ENCODE data around the gene EFEMP1.

Gene EFEMP1

DNA sequence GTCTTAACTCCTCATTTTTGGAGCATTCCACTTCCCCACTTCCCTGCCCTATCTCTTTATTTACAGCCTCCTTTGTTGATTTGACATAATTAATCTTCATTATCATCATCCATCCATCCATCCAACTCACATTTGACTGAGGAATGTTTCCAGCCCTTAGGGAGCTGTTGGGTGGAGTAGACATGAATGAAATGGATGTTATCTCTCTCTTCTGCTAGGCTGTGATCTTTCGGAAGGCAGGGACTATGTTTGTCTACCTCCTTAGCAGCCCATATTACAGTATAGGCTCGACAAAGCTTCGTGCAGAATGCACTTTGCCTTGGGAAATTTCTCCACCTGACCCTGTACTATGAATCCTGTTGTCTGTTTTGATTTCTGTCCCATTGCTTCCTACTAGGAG, 7.7 kb upstream of the EFEMP1 start:
- no peak for DNase-seq

DNA sequence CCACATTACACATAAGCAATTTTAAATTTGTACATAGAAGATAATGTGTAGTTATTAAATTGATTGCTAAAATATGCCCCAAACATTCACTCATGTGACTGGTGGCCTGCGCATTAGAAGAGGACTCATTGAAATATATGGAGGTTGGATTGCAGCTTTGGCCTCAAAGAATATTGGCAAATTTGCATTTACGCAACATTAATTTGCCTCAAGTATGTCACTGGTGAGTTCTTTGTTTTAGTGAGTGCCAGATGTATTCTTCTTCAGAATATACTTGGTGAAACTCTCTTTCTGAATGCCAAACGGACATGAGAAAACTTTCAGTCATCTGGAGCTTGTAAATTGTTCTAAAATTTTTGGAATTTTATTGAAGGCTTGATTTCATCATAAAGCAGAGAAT, 5.9 kb upstream of the EFEMP1 start:
- no peak for DNase-seq

DNA sequence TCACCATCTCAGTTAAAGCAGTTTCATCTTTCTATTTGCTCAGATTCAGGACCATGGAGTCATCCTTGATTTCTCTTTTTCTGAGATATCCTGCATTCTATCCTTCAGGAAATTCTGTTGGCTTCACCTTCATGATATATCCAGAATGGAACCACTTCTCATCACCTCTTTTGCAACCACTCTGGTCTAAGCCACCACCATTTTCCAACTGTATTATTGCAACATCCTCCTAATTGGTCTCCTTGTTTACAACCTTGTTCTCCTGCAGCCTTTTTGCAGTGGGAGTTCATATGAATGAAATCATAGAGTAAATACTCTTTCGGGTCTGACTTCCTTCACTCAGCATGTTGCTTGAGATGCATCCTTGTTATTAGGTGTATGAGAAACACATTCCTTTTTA, 3.4 kb upstream of the EFEMP1 start:
- DNase-seq, result no peak

DNA sequence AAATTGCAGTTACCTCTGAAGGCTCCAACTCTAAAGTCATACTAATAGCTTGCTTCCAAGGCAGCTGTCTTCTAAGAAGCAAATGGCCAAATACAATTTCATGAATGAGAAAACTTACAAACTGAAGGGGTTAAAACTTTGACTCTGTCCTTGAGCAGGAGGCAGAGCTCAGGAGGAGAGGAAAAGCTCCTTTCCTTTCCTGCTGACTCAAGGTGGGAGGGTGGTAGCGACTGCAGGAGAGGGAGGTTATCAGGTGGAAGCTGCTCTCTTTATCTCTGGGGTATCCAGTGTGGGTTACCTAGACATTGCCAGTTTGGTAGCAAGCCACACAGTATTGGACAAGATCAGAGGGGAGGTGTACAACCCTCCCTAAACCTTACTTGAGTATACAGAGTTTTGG, 2.7 kb upstream of the EFEMP1 start:
- no peak for DNase-seq

DNA sequence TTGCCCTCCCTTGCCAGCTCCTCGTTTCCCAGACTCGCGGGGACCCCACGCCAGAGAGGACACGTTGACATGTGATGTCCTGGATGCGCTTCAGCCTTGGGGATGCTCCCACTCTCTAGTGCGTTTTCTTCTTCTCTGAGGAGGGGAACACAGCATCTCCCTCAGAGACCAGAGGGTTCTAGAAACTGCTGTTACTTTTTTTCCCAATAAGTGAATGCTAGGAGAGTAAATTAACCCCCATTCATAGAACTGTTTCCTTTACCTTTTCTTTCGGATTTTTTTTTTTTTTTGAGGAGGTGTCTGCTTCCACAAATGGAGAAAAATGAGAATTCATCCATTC, 370 bp upstream of the EFEMP1 start:
- no peak for DNase-seq

GRCh38 chr2:55922291-55922907, 1.2 kb downstream of the EFEMP1 start:
- no peak for DNase-seq

DNA sequence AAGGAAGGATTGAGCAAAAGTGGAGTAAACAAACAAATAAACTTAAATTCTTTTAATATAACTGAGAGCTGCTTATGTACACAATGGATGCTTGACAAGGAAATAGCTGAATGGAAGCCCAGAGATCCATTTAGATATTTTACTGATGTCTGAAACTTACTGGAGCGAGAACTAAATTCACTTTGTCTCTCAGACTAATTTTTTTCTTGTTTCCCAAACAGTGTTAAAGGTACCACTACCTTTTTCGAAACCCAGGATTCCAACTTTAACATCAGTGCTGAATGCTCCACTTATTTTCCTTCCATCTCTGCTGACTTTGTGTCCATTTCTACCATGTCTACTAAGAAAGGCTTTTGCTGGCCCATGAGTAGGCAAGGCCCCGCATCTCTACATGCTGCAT, 4.0 kb downstream of the EFEMP1 start:
- no peak for DNase-seq

DNA sequence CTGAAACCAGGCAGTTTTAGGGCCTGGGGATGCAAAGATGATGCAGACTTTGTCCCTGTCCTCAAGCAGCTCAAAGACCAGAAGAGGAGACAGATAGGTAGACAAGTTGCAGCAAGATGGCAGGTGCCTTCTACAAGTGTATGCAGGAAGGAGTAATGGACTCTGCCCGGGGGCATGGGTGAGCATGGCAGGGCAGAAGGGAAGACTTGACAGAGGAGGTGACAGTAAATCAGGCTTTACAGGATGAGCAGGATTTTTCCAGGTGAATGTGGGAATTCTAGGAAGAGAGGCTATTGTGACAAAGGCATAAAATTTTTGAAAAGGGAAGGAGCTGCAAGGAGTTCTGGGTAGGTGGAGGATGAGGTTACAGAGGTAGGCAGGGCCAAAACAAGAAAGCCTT, 4.7 kb downstream of the EFEMP1 start:
- DNase-seq, result no peak

DNA sequence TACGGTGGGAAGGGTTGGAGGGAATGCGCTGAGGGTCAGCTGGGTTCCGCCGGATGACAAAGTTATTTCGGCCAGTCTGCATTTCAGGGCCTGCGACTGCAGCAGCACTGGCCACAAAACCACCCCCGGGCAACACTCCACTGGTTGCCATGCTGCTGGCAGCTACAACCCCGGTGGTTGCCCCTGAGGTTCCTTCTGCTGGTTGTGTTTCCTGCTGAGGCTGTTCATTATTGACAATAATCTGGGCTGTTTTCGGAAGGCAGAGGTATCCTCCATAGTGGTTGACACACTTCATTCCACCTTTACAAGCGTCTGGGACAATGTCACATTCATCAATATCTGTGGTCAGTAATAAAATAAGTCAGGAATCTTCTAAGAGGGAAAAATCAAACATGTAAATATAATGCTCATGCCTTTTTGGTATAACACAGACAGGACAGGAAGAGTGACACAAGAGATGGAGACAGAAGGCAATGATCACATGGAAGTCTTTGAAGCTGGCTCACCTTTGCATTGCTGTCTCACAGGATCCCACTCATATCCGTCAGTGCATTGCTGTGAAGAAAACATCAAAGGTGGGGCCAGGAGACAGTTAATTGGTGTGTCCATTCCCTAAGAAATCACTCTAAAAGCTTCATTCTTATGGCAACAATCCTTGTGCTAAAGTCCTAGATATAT, 5.7 kb downstream of the EFEMP1 start:
- DNase-seq, result no peak

DNA sequence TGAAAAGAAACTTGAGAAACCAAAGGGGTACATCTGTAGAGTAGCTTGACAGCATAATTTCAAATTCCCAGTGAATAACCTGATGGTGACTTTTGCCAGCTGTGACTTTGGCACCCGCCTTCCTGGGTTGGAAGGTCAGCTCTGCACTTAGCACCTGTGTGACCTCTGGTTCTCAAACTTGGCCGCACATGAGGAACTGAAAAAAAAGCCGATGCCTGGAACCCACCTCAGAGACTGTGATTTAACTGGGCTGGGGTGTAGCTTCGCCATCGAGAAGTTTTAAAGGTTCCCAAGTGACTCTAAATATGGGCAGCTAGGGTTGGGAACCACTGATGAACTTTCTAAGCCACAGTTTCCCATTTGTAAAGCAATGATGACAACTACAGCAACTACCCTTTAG, 6.5 kb downstream of the EFEMP1 start:
- no peak for DNase-seq

DNA sequence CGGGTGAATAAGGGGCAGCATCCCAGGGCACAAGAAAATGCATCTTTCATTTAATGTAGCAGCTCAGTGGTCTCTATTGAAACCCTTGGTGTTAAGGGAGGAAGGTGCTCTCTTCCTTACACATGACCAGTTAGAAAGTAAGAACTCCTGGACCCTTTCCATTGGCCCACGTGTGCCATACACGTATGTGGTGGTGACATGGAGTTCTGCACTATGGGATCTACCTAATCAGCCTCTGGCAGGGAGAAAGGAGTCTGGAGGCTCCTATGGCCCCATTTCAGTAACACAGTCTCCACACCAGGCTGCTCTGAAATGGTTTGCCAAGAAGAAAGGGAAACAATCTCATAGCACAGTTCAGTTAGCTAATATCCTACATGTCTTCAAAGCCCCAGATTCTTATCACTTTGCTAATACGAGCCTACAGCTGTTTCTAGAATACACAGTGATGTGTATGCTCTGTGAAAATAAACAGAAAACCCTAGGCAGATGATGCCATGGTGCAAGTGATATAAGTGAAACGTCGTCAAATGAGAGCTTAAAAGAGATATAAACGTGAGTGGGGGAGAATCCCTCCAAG, 7.0 kb downstream of the EFEMP1 start:
- DNase-seq, result no peak

DNA sequence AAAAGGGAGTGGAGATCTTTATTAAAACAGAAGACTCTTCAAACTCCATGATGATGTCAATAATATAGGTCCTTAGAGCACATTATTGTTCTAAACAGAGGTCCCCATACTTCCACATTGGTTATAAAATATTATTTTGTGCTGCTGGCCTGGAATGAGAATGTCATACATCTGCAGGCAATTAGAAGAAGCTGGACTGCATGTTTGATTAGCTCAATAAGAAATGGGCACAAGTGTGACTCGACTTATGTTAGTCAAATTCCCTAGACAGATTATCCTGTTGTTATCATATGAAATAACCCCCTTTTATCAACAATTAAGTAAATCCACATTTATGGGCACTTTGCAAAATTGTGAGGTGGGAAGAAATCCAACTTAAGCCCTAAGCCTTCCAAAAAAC, 8.8 kb downstream of the EFEMP1 start:
- DNase-seq, result no peak

DNA sequence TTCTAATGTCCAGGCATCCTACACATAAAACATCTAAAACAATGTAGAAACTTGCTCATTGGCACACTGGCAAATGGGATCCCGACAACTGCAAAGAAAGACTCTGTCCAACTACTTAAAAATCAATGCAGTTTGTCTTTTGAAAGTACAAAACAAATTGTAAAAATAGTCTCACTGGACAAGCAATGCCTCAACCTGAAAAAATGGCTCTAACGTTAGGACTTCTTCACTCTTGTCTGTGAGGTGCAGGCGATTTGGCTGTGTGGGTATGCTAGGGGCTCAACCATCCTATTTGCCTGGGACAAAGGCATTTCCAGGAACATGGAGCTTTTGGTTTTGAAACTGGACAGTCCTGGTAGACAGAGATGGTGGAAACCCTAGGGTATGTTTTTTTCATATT, 10.7 kb downstream of the EFEMP1 start:
- DNase-seq, result no peak

GRCh38 chr2:55910077-55910476, 13.5 kb downstream of the EFEMP1 start:
- DNase-seq, result no peak

GRCh38 chr2:55907686-55908085, 15.9 kb downstream of the EFEMP1 start:
- DNase-seq, result no peak

- DNase-seq, result no peak
Measured at GRCh38 chr2:55906993-55907392, 16.6 kb downstream of the EFEMP1 start.

DNA sequence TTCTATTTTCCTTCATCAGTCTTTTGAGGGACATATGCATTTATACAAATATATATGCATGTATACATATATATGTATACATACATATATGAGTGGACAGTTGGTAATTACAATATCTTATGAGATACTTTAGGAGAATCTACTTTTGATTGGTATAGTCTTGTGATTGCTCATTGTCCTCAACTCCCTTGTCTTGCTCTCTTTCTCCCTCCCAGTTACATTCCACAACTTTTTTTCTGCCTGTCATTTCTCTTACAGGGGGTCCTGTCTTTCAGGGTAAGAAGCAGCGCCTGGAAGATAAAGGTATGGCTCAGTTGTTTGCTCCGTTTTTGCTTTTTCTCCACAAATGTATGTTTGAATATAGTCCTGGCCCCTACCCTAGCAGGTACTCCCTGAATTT, 19.9 kb downstream of the EFEMP1 start:
- DNase-seq, result no peak

GRCh38 chr2:55902971-55903370, 20.6 kb downstream of the EFEMP1 start:
- no peak for DNase-seq

- no peak for DNase-seq
Measured at GRCh38 chr2:55902429-55902828, 21.2 kb downstream of the EFEMP1 start.

GRCh38 chr2:55901941-55902340, 21.6 kb downstream of the EFEMP1 start:
- no peak for DNase-seq

DNA sequence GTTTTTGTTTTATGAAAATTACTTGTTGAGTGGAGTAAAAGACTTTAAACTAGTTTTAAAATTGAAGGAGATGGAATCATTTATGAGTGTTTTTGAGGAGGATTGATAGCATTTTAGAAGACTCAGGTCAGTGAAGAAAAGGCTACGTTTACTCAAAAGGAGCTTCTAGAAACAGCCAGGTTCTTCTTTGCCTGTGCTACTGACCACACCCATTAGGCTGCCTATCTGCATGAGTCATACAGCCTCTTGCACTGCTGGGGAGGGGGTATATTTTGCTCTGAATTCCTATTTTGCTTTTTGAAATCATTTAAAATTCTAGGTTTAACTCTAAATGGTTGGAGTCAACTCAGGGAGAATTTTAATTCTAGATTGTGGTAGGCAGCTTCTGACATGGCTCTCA, 22.3 kb downstream of the EFEMP1 start:
- DNase-seq, result no peak

- DNase-seq, result no peak
Measured at GRCh38 chr2:55899881-55900280, 23.7 kb downstream of the EFEMP1 start.

GRCh38 chr2:55898386-55899040, 25.1 kb downstream of the EFEMP1 start:
- no peak for DNase-seq

GRCh38 chr2:55896633-55897032, 26.9 kb downstream of the EFEMP1 start:
- no peak for DNase-seq
